HG03460 (cell line): ENCODE data around the gene ETHE1.
"Not testable (repeated sequence)": the region's sequence is repeated elsewhere in the genome, so short reads cannot be mapped to it uniquely, and the experiment has no call there.

Experiments
- ATAC-seq: cut with Tn5 transposase; IDR thresholded peaks from one replicate; pipeline ENCODE4 v1.9.1; 2021; ENCODE audit not compliant: unreplicated experiment

Gene ETHE1

GRCh38 chr19:43552198-43552450 is 25.1 kb upstream of the ETHE1 start:
- no peak for ATAC-seq

GRCh38 chr19:43551399-43552197 is 24.6 kb upstream of the ETHE1 start:
- ATAC-seq: no peak

GRCh38 chr19:43548706-43549105 is 21.7 kb upstream of the ETHE1 start:
- no peak for ATAC-seq

- not testable (repeated sequence) for ATAC-seq
These were observed 20.9 kb upstream of the ETHE1 start for GRCh38 chr19:43547926-43548325.

GRCh38 chr19:43546581-43546980 is 19.6 kb upstream of the ETHE1 start:
- no peak for ATAC-seq

GRCh38 chr19:43545981-43546380 is 19.0 kb upstream of the ETHE1 start:
- no peak for ATAC-seq

- no peak for ATAC-seq
These were observed 18.3 kb upstream of the ETHE1 start for GRCh38 chr19:43545276-43545675.

GRCh38 chr19:43544077-43544476 is 17.1 kb upstream of the ETHE1 start:
- no peak for ATAC-seq

- no peak for ATAC-seq
These were observed 15.1 kb upstream of the ETHE1 start for GRCh38 chr19:43541920-43542650.

- no peak for ATAC-seq
These were observed 13.4 kb upstream of the ETHE1 start for GRCh38 chr19:43540381-43540780.

- ATAC-seq: no peak
These were observed 11.9 kb upstream of the ETHE1 start for GRCh38 chr19:43538922-43539321.

- ATAC-seq: no peak
These were observed 8.1 kb upstream of the ETHE1 start for GRCh38 chr19:43534816-43535761.

GRCh38 chr19:43534305-43534815 is 7.4 kb upstream of the ETHE1 start:
- no peak for ATAC-seq

GRCh38 chr19:43533546-43534304 is 6.7 kb upstream of the ETHE1 start:
- peak; percentile 70 for ATAC-seq

- peak; percentile 51 for ATAC-seq
These were observed 6.1 kb upstream of the ETHE1 start, which contains the start of gene ZNF575 for GRCh38 chr19:43532962-43533545. TSS of gene ZNF575 (plus strand) at chr19:43533188. CDS start at chr19:43534423, 1,235 bp downstream.

- ATAC-seq: no peak
These were observed 5.6 kb upstream of the ETHE1 start for GRCh38 chr19:43532571-43532961.

GRCh38 chr19:43527860-43528622 is 1.0 kb upstream of the ETHE1 start:
- ATAC-seq: no peak

- no peak for ATAC-seq
These were observed 897 bp downstream of the ETHE1 start for GRCh38 chr19:43525836-43526771.
